ENCODE data around the gene LRRC17.

DNA sequence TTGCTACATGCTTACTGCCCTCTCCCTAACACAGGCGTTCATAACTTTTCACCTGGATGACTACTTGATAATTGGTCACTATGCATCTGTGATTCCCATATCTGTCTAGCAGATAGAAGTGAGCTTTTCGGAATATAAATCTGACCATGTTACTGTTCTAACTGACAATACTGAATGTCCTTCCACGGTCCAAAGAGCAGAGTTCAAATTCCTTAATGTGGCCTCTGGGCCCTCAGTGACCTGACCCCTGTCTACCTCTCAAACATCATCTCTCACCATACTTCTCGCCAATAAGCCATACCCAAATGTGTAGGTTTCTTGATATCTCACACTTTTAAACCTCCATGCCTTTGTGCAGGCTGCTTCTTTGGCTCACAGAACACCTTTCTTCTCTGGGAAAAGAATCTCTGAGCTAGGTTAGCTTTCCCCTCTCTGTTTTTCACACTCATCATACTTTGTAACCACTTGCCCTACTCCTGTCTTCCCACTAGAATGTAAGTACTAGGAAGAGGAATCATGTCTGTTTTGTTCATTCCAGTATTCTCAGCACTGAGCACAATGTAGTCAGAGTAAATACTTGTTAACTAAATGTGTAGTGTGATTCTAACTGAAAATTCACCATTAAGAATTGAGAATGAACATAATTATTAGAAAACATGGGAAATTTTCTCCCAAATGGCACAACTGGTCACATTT lies 39.2 kb upstream of the LRRC17 start:
- no peak for TF ChIP-seq TAF1 (IDR thresholded peaks at IDR 0.05; ENCODE audit: borderline replicate concordance, low read depth, low read length)
- no peak for TF ChIP-seq POLR2AphosphoS5 (IDR thresholded peaks at IDR 0.05; ENCODE audit: low read depth, low read length)
